Type B pancreatic cell (in vitro differentiated cells): ENCODE measurements around the gene CTCF. TPM values are rescaled to one million over a fixed set of nuclear protein-coding genes. Genes with fewer than 3 reads are reported as not detected.

ENCODE experiments used
- DNase-seq: peaks from one replicate; pipeline ENCODE4 v3.0.0; 2021; ENCODE audit warnings: mixed read lengths; ENCODE audit not compliant: unreplicated experiment; ENCODE audit errors: extremely low spot score
- H3K27ac Mint-ChIP-seq: 2 replicates; pipeline ENCODE4 v1.8.0; 2021; ENCODE audit warnings: mild to moderate bottlenecking, mixed read lengths
- H3K27me3 Mint-ChIP-seq: 2 replicates; pipeline ENCODE4 v1.8.0; 2021; ENCODE audit warnings: mixed read lengths
- H3K36me3 Mint-ChIP-seq: 2 replicates; pipeline ENCODE4 v1.8.0; 2021; ENCODE audit warnings: mixed read lengths
- H3K4me1 Mint-ChIP-seq: one replicate; pipeline ENCODE4 v1.8.0; 2021; ENCODE audit warnings: mixed read lengths; ENCODE audit not compliant: unreplicated experiment
- H3K4me3 Mint-ChIP-seq: 2 replicates; pipeline ENCODE4 v1.8.0; 2021; ENCODE audit warnings: mild to moderate bottlenecking, mixed read lengths
- H3K9me3 Mint-ChIP-seq: 2 replicates; pipeline ENCODE4 v1.8.0; 2021; ENCODE audit warnings: mixed read lengths
- CTCF ChIP-seq: fragments of 200-600 bp; sonication (generic); conservative IDR thresholded peaks from 2 replicates; pipeline ENCODE4 v1.5.0; 2021; ENCODE audit warnings: antibody characterized with exemption, mild to moderate bottlenecking
- total RNA-seq: library from RNA; stranded (reverse); gene quantifications from 2 replicates; pipeline ENCODE4 v1.2.1, GENCODE V29; 2021; ENCODE audit warnings: low replicate concordance

CTCF gene
- total RNA-seq, 1 donor from 2014 or later, result 57.8 TPM

- H3K4me1 Mint-ChIP-seq, result peaks cover 15% of the 10 kb centered on the region
- TF ChIP-seq CTCF, result no peak
- DNase-seq, result no peak
- no peaks in the 10 kb centered on the region for H3K9me3 Mint-ChIP-seq
- no peak overlapping the region for H3K4me3 Mint-ChIP-seq
- H3K27ac Mint-ChIP-seq, result no peak overlapping the region
- no peaks in the 10 kb centered on the region for H3K27me3 Mint-ChIP-seq
- H3K36me3 Mint-ChIP-seq, result no peaks in the 10 kb centered on the region
Measured at GRCh38 chr16:67549240-67549639, 13.1 kb upstream of the CTCF start.

GRCh38 chr16:67549936-67550335, 12.4 kb upstream of the CTCF start:
- TF ChIP-seq CTCF, result no peak
- Mint-ChIP-seq H3K4me1 (peaks cover 15% of the 10 kb centered on the region), H3K27ac (no peak overlapping the region), H3K27me3 (no peaks in the 10 kb centered on the region), H3K4me3 (no peak overlapping the region), H3K36me3 (no peaks in the 10 kb centered on the region), H3K9me3 (no peaks in the 10 kb centered on the region)
- no peak for DNase-seq

- DNase-seq, result no peak
- Mint-ChIP-seq H3K4me3 (no peak overlapping the region), H3K4me1 (peaks cover 15% of the 10 kb centered on the region), H3K27ac (no peak overlapping the region), H3K36me3 (no peaks in the 10 kb centered on the region), H3K27me3 (no peaks in the 10 kb centered on the region), H3K9me3 (no peaks in the 10 kb centered on the region)
- TF ChIP-seq CTCF, result no peak
Measured at GRCh38 chr16:67551091-67551490, 11.2 kb upstream of the CTCF start.

GRCh38 chr16:67551972-67552371, 10.4 kb upstream of the CTCF start:
- H3K36me3 Mint-ChIP-seq, result no peaks in the 10 kb centered on the region
- TF ChIP-seq CTCF, result no peak
- H3K27me3 Mint-ChIP-seq, result no peaks in the 10 kb centered on the region
- H3K27ac Mint-ChIP-seq, result peak overlapping the region; percentile 12
- DNase-seq, result no peak
- H3K4me1 Mint-ChIP-seq, result peaks cover 15% of the 10 kb centered on the region
- no peaks in the 10 kb centered on the region for H3K9me3 Mint-ChIP-seq
- H3K4me3 Mint-ChIP-seq, result no peak overlapping the region

GRCh38 chr16:67552476-67552875, 9.8 kb upstream of the CTCF start:
- Mint-ChIP-seq H3K4me3 (no peak overlapping the region), H3K9me3 (no peaks in the 10 kb centered on the region), H3K27me3 (no peaks in the 10 kb centered on the region), H3K36me3 (no peaks in the 10 kb centered on the region), H3K27ac (peak overlapping the region; percentile 12), H3K4me1 (peaks cover 15% of the 10 kb centered on the region)
- TF ChIP-seq CTCF, result no peak
- no peak for DNase-seq

- TF ChIP-seq CTCF, result no peak
- Mint-ChIP-seq H3K4me3 (no peak overlapping the region), H3K4me1 (peaks cover 8% of the 10 kb centered on the region), H3K27ac (peak overlapping the region; percentile 53), H3K36me3 (no peaks in the 10 kb centered on the region), H3K27me3 (no peaks in the 10 kb centered on the region), H3K9me3 (no peaks in the 10 kb centered on the region)
- DNase-seq, result no peak
Measured at GRCh38 chr16:67555795-67556212, 6.5 kb upstream of the CTCF start.
